ENCODE data around the gene BBOF1.

DNA sequence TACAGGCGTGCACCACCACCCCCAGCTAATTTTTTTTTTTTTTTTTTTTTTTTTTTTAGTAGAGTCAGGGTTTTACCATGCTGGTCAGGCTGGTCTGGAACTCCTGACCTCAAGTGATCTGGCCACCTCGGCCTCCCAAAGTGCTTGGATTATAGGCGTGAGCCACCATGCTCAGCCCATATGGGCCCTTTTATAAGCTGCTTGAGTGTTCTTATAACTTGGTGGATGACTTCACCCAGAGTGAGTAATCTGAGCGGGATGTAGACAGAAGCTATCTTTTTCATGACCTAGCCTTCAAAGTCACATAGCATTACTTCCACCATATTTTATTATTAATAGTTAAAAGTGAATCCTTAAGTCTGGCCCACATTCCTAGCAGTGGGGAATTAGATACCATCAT, 16.4 kb downstream of the BBOF1 start:
- TF ChIP-seq CTCF (IDR thresholded peaks at IDR 0.05) (no peak), POLR2A (IDR thresholded peaks at IDR 0.05) (no peak)
